Ascending aorta (tissue), 2 donors: Measurements from ENCODE around the gene DEFB124. TPM values are rescaled to one million over a fixed set of nuclear protein-coding genes. Genes with fewer than 3 reads are reported as not detected.

Experiments
- DNase-seq, 2 donors: peaks; one replicate each; pipeline ENCODE4 v3.0.0-alpha.2; 2019; ENCODE audit warnings: low spot score in 2 of 2
- H3K27ac ChIP-seq, 2 donors: fragments of 200-600 bp; sonication (generic); one replicate each; pipeline ENCODE4 v1.5.1; 2016 to 2017; ENCODE audit warnings: mild to moderate bottlenecking in 1 of 2
- H3K27me3 ChIP-seq: fragments of 200-600 bp; sonication (generic); one replicate; pipeline ENCODE4 v1.5.1; 2017
- H3K36me3 ChIP-seq, 2 donors: fragments of 200-600 bp; sonication (generic); one replicate each; pipeline ENCODE4 v1.5.1; 2016
- H3K4me1 ChIP-seq, 2 donors: fragments of 200-600 bp; sonication (generic); one replicate each; pipeline ENCODE4 v1.5.1; 2016 to 2017; ENCODE audit warnings: mild to moderate bottlenecking in 1 of 2
- H3K4me3 ChIP-seq, 2 donors: fragments of 200-600 bp; sonication (generic); one replicate each; pipeline ENCODE4 v1.5.1; 2016 to 2017; ENCODE audit warnings: mild to moderate bottlenecking in 1 of 2
- H3K9me3 ChIP-seq, 2 donors: fragments of 200-600 bp; sonication (generic); one replicate each; pipeline ENCODE4 v1.5.1; 2016
- CTCF ChIP-seq, 3 experiments: fragments of 200-600 bp in 2 of 3; fragments of 450-650 bp in 1 of 3; sonication (generic) in 2 of 3; IDR thresholded peaks; one replicate each; pipeline ENCODE4 v1.5.1; 2016 to 2019; ENCODE audit warnings: antibody characterized with exemption in 3 of 3, mild to moderate bottlenecking in 1 of 3, moderate library complexity in 1 of 3
- intact Hi-C: fragments of 100-400 bp; cut with DNase I; formaldehyde crosslinking; loops from one replicate; pipeline ENCODE4 v1.15.1; 2023
- total RNA-seq: library from RNA; depleted of rRNA; stranded (reverse); fragments of >200 nt; gene quantifications from one replicate; pipeline ENCODE4 v1.1.0, GENCODE V29; 2016

DEFB124 gene
- total RNA-seq, 1 donor from 2014 or later: not detected

DNA sequence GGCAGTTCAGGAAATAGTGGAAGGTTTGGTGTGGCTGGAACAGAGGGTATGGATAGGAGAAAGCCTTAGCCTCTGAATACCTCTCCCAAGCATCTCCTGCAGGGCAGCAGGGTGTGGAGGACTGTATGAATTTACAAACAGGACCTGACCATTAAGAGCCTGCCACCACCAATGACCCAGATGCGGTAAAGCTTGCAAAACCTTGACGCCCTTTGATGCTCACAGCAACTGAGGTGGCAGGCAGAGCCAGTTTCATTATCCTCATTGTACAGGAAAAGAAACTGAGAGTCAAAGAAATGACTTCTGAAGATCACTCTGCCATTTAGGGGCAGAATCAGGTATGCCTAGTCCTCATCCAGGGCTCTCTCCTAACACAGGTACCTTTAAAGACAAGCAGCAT lies 41.7 kb upstream of the DEFB124 start:
- peaks cover 4 to 5% of the 10 kb centered on the region in 2 donors for H3K36me3 ChIP-seq
- intact Hi-C loops: no loop called here
- no peak for DNase-seq
- no peak overlapping the region for H3K27ac ChIP-seq
- no peak for TF ChIP-seq CTCF (IDR thresholded peaks at IDR 0.05)
- no peaks in the 10 kb centered on the region for H3K27me3 ChIP-seq
- H3K4me1 ChIP-seq: peaks cover 18 to 29% of the 10 kb centered on the region in 2 donors
- H3K4me3 ChIP-seq: peak overlapping the region in 1 of 2 donors; percentile 85
- no peaks in the 10 kb centered on the region for H3K9me3 ChIP-seq

GRCh38 chr20:31516166-31516565 lies 41.2 kb upstream of the DEFB124 start:
- Histone ChIP-seq H3K36me3 (peaks cover 4% of the 10 kb centered on the region in 2 donors), H3K27ac (peak overlapping the region in 1 of 2 donors; percentile 17), H3K27me3 (no peaks in the 10 kb centered on the region), H3K9me3 (no peaks in the 10 kb centered on the region), H3K4me1 (peaks cover 18 to 29% of the 10 kb centered on the region in 2 donors), H3K4me3 (peak overlapping the region; percentile 85 to 96)
- DNase-seq: no peak
- intact Hi-C loops: no loop called here
- TF ChIP-seq CTCF (IDR thresholded peaks at IDR 0.05): no peak

- Histone ChIP-seq H3K27me3 (no peaks in the 10 kb centered on the region), H3K4me3 (peak overlapping the region; percentile 85 to 96), H3K27ac (peak overlapping the region; percentile 17 to 72), H3K9me3 (no peaks in the 10 kb centered on the region), H3K36me3 (peaks cover 3 to 4% of the 10 kb centered on the region in 2 donors), H3K4me1 (peaks cover 18 to 29% of the 10 kb centered on the region in 2 donors)
- intact Hi-C loops: loop anchor here (2.0 kb wide), 1 partner anchor 31 kb away; a partner anchor contains a TSS
- no peak for TF ChIP-seq CTCF (IDR thresholded peaks at IDR 0.05)
- DNase-seq: no peak
These were observed 40.8 kb upstream of the DEFB124 start for GRCh38 chr20:31515775-31516107.

- H3K4me1 ChIP-seq: peaks cover 18 to 29% of the 10 kb centered on the region in 2 donors
- H3K4me3 ChIP-seq: peak overlapping the region; percentile 85 to 96
- no peaks in the 10 kb centered on the region for H3K27me3 ChIP-seq
- peak overlapping the region; percentile 72 to 87 for H3K27ac ChIP-seq
- TF ChIP-seq CTCF (IDR thresholded peaks at IDR 0.05): no peak
- no peak for DNase-seq
- intact Hi-C loops: loop anchor here (2.0 kb wide), 1 partner anchor 32 kb away; a partner anchor contains a TSS
- peaks cover 3 to 4% of the 10 kb centered on the region in 2 donors for H3K36me3 ChIP-seq
- H3K9me3 ChIP-seq: no peaks in the 10 kb centered on the region
These were observed 40.3 kb upstream of the DEFB124 start for GRCh38 chr20:31515072-31515774.

DNA sequence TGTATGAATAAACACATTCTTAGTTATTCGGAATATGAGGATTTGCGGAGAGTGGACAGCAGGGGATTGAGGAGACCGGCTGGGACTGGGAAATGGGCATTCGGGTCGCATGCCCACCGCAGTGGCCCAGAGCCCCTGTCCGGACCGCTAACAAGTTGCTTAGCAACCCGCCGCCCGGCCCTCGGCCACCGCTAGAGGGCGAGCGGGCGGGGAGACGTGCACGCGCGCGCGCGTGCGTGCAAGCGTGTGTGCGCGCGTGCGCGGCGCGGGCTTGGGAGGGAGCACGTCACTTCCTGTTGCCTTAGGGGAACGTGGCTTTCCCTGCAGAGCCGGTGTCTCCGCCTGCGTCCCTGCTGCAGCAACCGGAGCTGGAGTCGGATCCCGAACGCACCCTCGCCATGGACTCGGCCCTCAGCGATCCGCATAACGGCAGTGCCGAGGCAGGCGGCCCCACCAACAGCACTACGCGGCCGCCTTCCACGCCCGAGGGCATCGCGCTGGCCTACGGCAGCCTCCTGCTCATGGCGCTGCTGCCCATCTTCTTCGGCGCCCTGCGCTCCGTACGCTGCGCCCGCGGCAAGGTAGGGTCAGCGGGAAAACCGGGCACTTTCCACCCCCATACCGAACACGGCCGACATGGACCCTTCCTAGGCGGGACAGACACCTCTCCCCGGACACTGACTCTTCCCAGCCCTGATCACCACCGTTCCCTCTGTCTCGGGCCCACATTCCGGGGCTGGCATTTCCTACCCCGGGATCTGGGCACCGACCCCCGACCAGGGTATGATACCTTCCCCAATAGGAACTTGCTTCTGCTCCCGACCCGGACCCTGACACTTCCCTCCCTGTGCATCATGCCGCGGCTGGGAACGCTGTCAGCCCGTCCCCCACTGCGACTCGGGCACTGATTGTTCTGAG lies 39.5 kb upstream of the DEFB124 start, which contains the start of gene HM13:
Gene HM13 (plus strand): TSS at position 289 of the 918 bp plus-strand sequence. CDS start 110 bp downstream, at position 399.
- Histone ChIP-seq H3K4me3 (peak within 1 kb of the TSS; percentile 85 to 96), H3K36me3 (peaks cover 3 to 4% of the 10 kb centered on the region in 2 donors), H3K9me3 (no peaks in the 10 kb centered on the region), H3K4me1 (peaks cover 18 to 29% of the 10 kb centered on the region in 2 donors), H3K27ac (peak within 1 kb of the TSS; percentile 72 to 87), H3K27me3 (no peaks in the 10 kb centered on the region)
- TF ChIP-seq CTCF (IDR thresholded peaks at IDR 0.05): peak; percentile 91 to 98 (median 94)
- peak; percentile 67 to 96 for DNase-seq
- intact Hi-C loops: loop anchor here (2.0 kb wide), 1 partner anchor 32 kb away; a partner anchor contains a TSS
